Adrenal gland (tissue), 12 donors: Measurements from ENCODE around the gene VPS9D1. TPM values are rescaled to one million over a fixed set of nuclear protein-coding genes. Genes with fewer than 3 reads are reported as not detected.

Source experiments
- DNase-seq, 7 donors: peaks; one replicate each; pipeline ENCODE4 v3.0.0-alpha.2; 2019 to 2020
- H3K27ac ChIP-seq, 5 donors: fragments of 200-600 bp; sonication (generic) in 4 of 5; 1 replicate in 3 of 5; 2 replicates in 2 of 5; pipeline versions ENCODE4 v1.5.1 to v1.8.0; 2016 to 2020; ENCODE audit warnings: mild to moderate bottlenecking in 1 of 5
- H3K27me3 ChIP-seq: fragments of 200-600 bp; 2 replicates; pipeline ENCODE4 v1.8.0; 2021
- H3K36me3 ChIP-seq, 2 donors: fragments of 200-600 bp; replicated peaks in 1 of 2; 1 replicate in 1 of 2; 2 replicates in 1 of 2; pipeline versions ENCODE4 v1.5.1 to v1.8.0; 2018 to 2022
- H3K4me1 ChIP-seq, 2 donors: fragments of 200-600 bp; replicated peaks in 1 of 2; 1 replicate in 1 of 2; 2 replicates in 1 of 2; pipeline versions ENCODE4 v1.5.1 to v1.8.0; 2018 to 2021
- H3K4me3 ChIP-seq, 4 donors: fragments of 200-600 bp; sonication (generic) in 3 of 4; one replicate each; pipeline ENCODE4 v1.5.1; 2016 to 2018
- H3K9me3 ChIP-seq, 3 donors: fragments of 200-600 bp; sonication (generic) in 1 of 3; replicated peaks in 1 of 3; 1 replicate in 2 of 3; 2 replicates in 1 of 3; pipeline versions ENCODE4 v1.5.1 to v1.8.0; 2016 to 2021
- CTCF ChIP-seq, 6 experiments: fragments of 450-650 bp in 4 of 6; fragments of 200-600 bp in 2 of 6; sonication (generic) in 1 of 6; IDR thresholded peaks; 1 replicate in 5 of 6; 2 replicates in 1 of 6; pipeline versions ENCODE4 v1.5.1 to v1.8.0; 2016 to 2021; ENCODE audit warnings: antibody characterized with exemption in 6 of 6, mild to moderate bottlenecking in 2 of 6, moderate library complexity in 1 of 6
- POLR2A ChIP-seq, 2 donors: fragments of 450-650 bp; IDR thresholded peaks; one replicate each; pipeline ENCODE4 v1.6.1; 2017; ENCODE audit warnings: antibody characterized with exemption in 2 of 2, mild to moderate bottlenecking in 2 of 2, moderate library complexity in 1 of 2
- WGBS, 4 donors: extraction: QIAGEN DNeasy Blood & Tissue Kit in 2 of 4; methylation state at CpG; one replicate each; pipeline versions ENCODE4 v1.1.5 to v1.1.7; 2013 to 2017; 5-methylcytosine and 5-hydroxymethylcytosine counted together
- intact Hi-C, 2 donors: fragments of 100-400 bp; cut with DNase I; formaldehyde crosslinking; loops; one replicate each; pipeline versions ENCODE4 v1.14.1 to v1.15.0; 2022 to 2023
- polyA plus RNA-seq, 3 donors: library from polyadenylated mRNA; stranded (reverse); fragments of 200-250 nt in 2 of 3; fragments of 350-450 nt in 1 of 3; fragmentation: Illumina TruSeq in 1 of 3; extraction: RNeasy Lipid Tissue Mini Kit (QIAGEN cat#74804) in 1 of 3; gene quantifications; one replicate each; pipeline ENCODE4 v1.2.3, GENCODE V29; 2013 to 2014
- total RNA-seq, 9 donors: library from RNA; depleted of rRNA in 4 of 9; stranded (reverse); fragments of >200 nt in 4 of 9; fragments of 120-200 nt in 1 of 9; fragmentation: NEBNext Ultra II Directional in 1 of 9; extraction: Animal tissue kit (Norgen Biotek cat#: 25700) in 1 of 9; gene quantifications; one replicate each; pipeline versions ENCODE4 v1.1.0 to v1.2.4, GENCODE V29; 2013 to 2023
- donor health status: healthy with polysubstance abuse.
- donor health status: Bipolar disorder and iron deficiency.
- donor health status: DM: yes; HTN: yes; CAD: no.
- donor health status: DM: no; HTN: no; CAD: no.
- donor health status: DM: no; HTN: no; CAD: no.
- donor health status: DM: yes; HTN: yes; CAD: no.

VPS9D1 gene
- total and polyA plus RNA-seq, 12 donors, result 3.9 to 102 (median 23.2) TPM

- Histone ChIP-seq H3K4me3 (no peak overlapping the region), H3K9me3 (no peaks in the 10 kb centered on the region), H3K4me1 (no peaks in the 10 kb centered on the region), H3K27ac (no peak overlapping the region), H3K36me3 (peaks cover 0 to 6% of the 10 kb centered on the region in 2 donors), H3K27me3 (no peaks in the 10 kb centered on the region)
- TF ChIP-seq POLR2A (IDR thresholded peaks at IDR 0.05) (no peak), CTCF (IDR thresholded peaks at IDR 0.05) (no peak)
- intact Hi-C loops, result loop anchor here in 1 of 2 donors (10.0 kb wide), 1 partner anchor 120 kb away; no protein-coding TSS in a partner anchor
- 51 to 87% (median 68%) methylated on average over 11 to 16 of the region's 16 CpGs for WGBS, 4 donors
- DNase-seq, result peak in 6 of 7 donors; percentile 64 to 90 (median 73)
Observed at GRCh38 chr16:89744813-89745212, 24.1 kb upstream of the VPS9D1 start.

- Histone ChIP-seq H3K9me3 (no peaks in the 10 kb centered on the region), H3K4me1 (no peaks in the 10 kb centered on the region), H3K27me3 (no peaks in the 10 kb centered on the region), H3K4me3 (no peak overlapping the region), H3K27ac (no peak overlapping the region), H3K36me3 (peaks cover 0 to 25% of the 10 kb centered on the region in 2 donors)
- TF ChIP-seq POLR2A (IDR thresholded peaks at IDR 0.05) (no peak), CTCF (IDR thresholded peaks at IDR 0.05) (no peak)
- WGBS, 4 donors, result 73 to 86% (median 76%) methylated on average over 4 of the region's 4 CpGs
- intact Hi-C loops, result loop anchor here in 1 of 2 donors (10.0 kb wide), 1 partner anchor 122 kb away; no protein-coding TSS in a partner anchor
- no peak for DNase-seq
Observed at GRCh38 chr16:89742948-89743347, 22.2 kb upstream of the VPS9D1 start.

- Histone ChIP-seq H3K4me3 (no peak overlapping the region), H3K27ac (no peak overlapping the region), H3K36me3 (peaks cover 0 to 39% of the 10 kb centered on the region in 2 donors), H3K4me1 (no peaks in the 10 kb centered on the region), H3K9me3 (no peaks in the 10 kb centered on the region), H3K27me3 (no peaks in the 10 kb centered on the region)
- peak in 1 of 7 donors; percentile 26 for DNase-seq
- TF ChIP-seq CTCF (IDR thresholded peaks at IDR 0.05) (no peak), POLR2A (IDR thresholded peaks at IDR 0.05) (no peak)
- 78 to 85% (median 80%) methylated on average over 9 to 11 of the region's 11 CpGs for WGBS, 4 donors
- intact Hi-C loops, result loop anchor here in 1 of 2 donors (10.0 kb wide), 1 partner anchor 123 kb away; no protein-coding TSS in a partner anchor
Observed at GRCh38 chr16:89741342-89742014, 20.8 kb upstream of the VPS9D1 start.

GRCh38 chr16:89739383-89739782 is 18.7 kb upstream of the VPS9D1 start:
- H3K27ac ChIP-seq, result no peak overlapping the region
- WGBS, 4 donors, result 83 to 93% (median 87%) methylated on average over 4 to 9 of the region's 9 CpGs
- H3K27me3 ChIP-seq, result no peaks in the 10 kb centered on the region
- H3K36me3 ChIP-seq, result peaks cover 0 to 60% of the 10 kb centered on the region in 2 donors
- DNase-seq, result no peak
- TF ChIP-seq POLR2A (IDR thresholded peaks at IDR 0.05) (no peak), CTCF (IDR thresholded peaks at IDR 0.05) (no peak)
- no peaks in the 10 kb centered on the region for H3K4me1 ChIP-seq
- intact Hi-C loops, result no loop called here
- H3K4me3 ChIP-seq, result no peak overlapping the region
- H3K9me3 ChIP-seq, result no peaks in the 10 kb centered on the region
